Prostate gland (tissue), 2 donors: ENCODE results near the gene LCE1D. TPM values are rescaled to one million over a fixed set of nuclear protein-coding genes. Genes with fewer than 3 reads are reported as not detected.

Experiments used
- DNase-seq: peaks from one replicate; pipeline ENCODE4 v3.0.0-alpha.2; 2019; ENCODE audit warnings: low spot score
- H3K27ac ChIP-seq, 2 donors: fragments of 200-600 bp; sonication (generic); 2 replicates each; pipeline ENCODE4 v1.5.1; 2017 to 2019
- H3K27me3 ChIP-seq: fragments of 200-600 bp; sonication (generic); replicated peaks from 2 replicates; pipeline ENCODE4 v1.5.1; 2019; ENCODE audit not compliant: insufficient read depth
- H3K36me3 ChIP-seq, 2 donors: fragments of 200-600 bp; sonication (generic); 1 replicate in 1 of 2; 2 replicates in 1 of 2; pipeline versions ENCODE4 v1.5.1 to v1.8.1; 2017 to 2019
- H3K4me1 ChIP-seq: fragments of 200-600 bp; sonication (generic); replicated peaks from 2 replicates; pipeline ENCODE4 v1.5.1; 2019
- H3K4me3 ChIP-seq, 2 donors: fragments of 200-600 bp; sonication (generic); 2 replicates each; pipeline ENCODE4 v1.5.1; 2017 to 2019
- H3K9me3 ChIP-seq: fragments of 200-600 bp; sonication (generic); 2 replicates; pipeline ENCODE4 v1.5.1; 2017
- CTCF ChIP-seq, 4 experiments: fragments of 200-600 bp in 2 of 4; fragments of 450-650 bp in 2 of 4; sonication (generic) in 2 of 4; IDR thresholded peaks; 1 replicate in 3 of 4; 2 replicates in 1 of 4; pipeline ENCODE4 v1.5.1; 2016 to 2019; ENCODE audit warnings: antibody characterized with exemption in 4 of 4, mild to moderate bottlenecking in 2 of 4, moderate library complexity in 2 of 4
- POLR2A ChIP-seq: fragments of 450-650 bp; IDR thresholded peaks from one replicate; pipeline ENCODE4 v1.6.1; 2016; ENCODE audit warnings: antibody characterized with exemption, mild to moderate bottlenecking
- POLR2AphosphoS5 ChIP-seq: sonication (generic); formaldehyde crosslinking; IDR thresholded peaks from one replicate; pipeline ENCODE4 v1.6.1; 2017; ENCODE audit warnings: antibody characterized with exemption
- WGBS: methylation state at CpG from one replicate; pipeline ENCODE4 v1.1.5; 2018; 5-methylcytosine and 5-hydroxymethylcytosine counted together
- intact Hi-C: fragments of 100-400 bp; cut with DNase I; formaldehyde crosslinking; loops from one replicate; pipeline ENCODE4 v1.14.2; 2022
- total RNA-seq, 2 donors: library from RNA; depleted of rRNA; stranded (reverse); fragments of >200 nt; gene quantifications; one replicate each; pipeline ENCODE4 v1.1.0, GENCODE V29; 2016

Gene LCE1D
- total RNA-seq, 2 donors from 2014 or later, result not detected

DNA sequence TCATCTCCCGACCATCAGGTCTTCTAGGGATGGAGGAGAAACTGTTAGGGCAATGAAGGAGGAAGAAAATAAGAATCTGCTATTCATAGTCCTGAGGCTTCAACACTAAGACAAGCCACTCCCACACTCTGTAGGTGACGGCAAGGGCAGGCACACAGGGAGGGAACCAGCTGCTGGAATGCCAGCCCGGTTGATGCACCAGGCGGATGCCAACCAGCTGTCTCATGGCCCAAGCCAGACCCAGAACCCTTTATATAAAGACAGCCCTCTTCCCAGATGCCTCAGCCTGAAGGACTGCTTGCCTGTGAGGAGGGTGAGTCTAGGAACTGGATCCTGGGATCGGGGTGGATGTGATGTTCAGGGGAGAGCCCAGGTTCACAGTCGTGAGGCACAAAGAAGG lies 38.8 kb upstream of the LCE1D start, which contains the start of gene KPRP:
KPRP (plus strand) TSS at position 279 of the 400 bp plus-strand sequence. CDS start 1,564 bp downstream, outside the sequence.
- TF ChIP-seq CTCF (IDR thresholded peaks at IDR 0.05) (no peak), POLR2A (no peak), POLR2AphosphoS5 (no peak)
- Histone ChIP-seq H3K27ac (no peak within 1 kb of the TSS), H3K4me3 (no peak within 1 kb of the TSS), H3K9me3 (no peaks in the 10 kb centered on the region), H3K36me3 (no peaks in the 10 kb centered on the region), H3K27me3 (no peaks in the 10 kb centered on the region), H3K4me1 (no peaks in the 10 kb centered on the region)
- WGBS, result 55% methylated on average over 6 of the region's 6 CpGs
- intact Hi-C loops, result no loop called here
- no peak for DNase-seq

DNA sequence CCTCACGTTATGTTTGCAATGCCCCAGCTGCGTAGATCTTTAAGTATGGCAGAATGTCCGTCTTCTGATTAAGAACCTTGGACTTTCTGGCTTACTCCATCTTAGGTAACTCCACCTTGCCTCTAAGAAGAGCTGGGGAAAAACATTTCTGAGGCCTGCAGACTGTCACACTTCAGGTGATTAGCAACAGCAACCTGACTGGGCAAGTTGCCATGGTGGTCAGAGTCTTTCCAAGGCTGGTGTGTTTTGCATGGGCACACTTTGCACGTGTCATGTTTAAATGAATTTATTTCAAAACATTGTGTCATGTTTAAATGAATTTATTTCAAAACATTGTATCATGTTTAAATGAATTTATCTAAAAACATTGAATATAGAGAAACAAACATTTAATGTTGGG lies 37.9 kb upstream of the LCE1D start:
- no peak overlapping the region for H3K4me3 ChIP-seq
- WGBS, result 85% methylated on average over 4 of the region's 4 CpGs
- H3K27ac ChIP-seq, result no peak overlapping the region
- H3K27me3 ChIP-seq, result no peaks in the 10 kb centered on the region
- no peaks in the 10 kb centered on the region for H3K4me1 ChIP-seq
- intact Hi-C loops, result no loop called here
- TF ChIP-seq POLR2A (no peak), POLR2AphosphoS5 (no peak)
- no peaks in the 10 kb centered on the region for H3K36me3 ChIP-seq
- H3K9me3 ChIP-seq, result no peaks in the 10 kb centered on the region
- DNase-seq, result no peak

- intact Hi-C loops, result no loop called here
- Histone ChIP-seq H3K27ac (no peak overlapping the region), H3K36me3 (no peaks in the 10 kb centered on the region), H3K4me3 (no peak overlapping the region), H3K4me1 (no peaks in the 10 kb centered on the region), H3K27me3 (no peaks in the 10 kb centered on the region), H3K9me3 (no peaks in the 10 kb centered on the region)
- TF ChIP-seq CTCF (IDR thresholded peaks at IDR 0.05) (no peak), POLR2AphosphoS5 (no peak), POLR2A (no peak)
- DNase-seq, result no peak
- 71% methylated on average over 8 of the region's 8 CpGs for WGBS
Observed at GRCh38 chr1:152759453-152760173, 36.9 kb upstream of the LCE1D start.

DNA sequence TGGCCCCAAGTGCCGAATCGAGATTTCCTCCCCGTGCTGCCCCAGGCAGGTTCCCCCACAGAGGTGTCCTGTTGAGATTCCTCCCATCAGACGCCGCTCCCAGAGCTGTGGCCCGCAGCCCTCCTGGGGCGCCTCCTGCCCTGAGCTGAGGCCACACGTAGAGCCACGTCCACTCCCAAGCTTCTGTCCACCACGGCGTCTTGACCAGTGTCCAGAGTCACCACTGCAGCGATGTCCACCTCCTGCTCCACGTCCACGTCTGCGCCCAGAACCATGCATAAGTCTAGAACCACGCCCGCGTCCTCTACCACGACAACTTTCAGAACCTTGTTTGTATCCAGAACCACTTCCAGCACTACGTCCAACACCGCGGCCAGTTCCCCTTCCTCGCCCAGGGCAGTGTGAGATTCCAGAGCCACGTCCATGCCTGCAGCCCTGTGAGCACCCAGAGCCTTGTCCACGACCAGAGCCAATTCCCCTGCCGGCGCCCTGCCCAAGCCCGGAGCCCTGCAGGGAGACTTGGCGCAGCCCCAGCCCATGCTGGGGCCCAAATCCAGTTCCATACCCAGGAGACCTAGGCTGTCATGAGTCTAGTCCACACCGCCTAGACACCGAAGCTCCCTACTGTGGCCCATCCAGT lies 35.9 kb upstream of the LCE1D start:
- Histone ChIP-seq H3K4me3 (no peak overlapping the region), H3K9me3 (no peaks in the 10 kb centered on the region), H3K27me3 (no peaks in the 10 kb centered on the region), H3K27ac (no peak overlapping the region), H3K4me1 (no peaks in the 10 kb centered on the region), H3K36me3 (no peaks in the 10 kb centered on the region)
- no peak for DNase-seq
- 93% methylated on average over 31 of the region's 31 CpGs for WGBS
- TF ChIP-seq CTCF (IDR thresholded peaks at IDR 0.05), result no peak
- no peak for TF ChIP-seq POLR2AphosphoS5
- TF ChIP-seq POLR2A, result no peak
- intact Hi-C loops, result no loop called here

GRCh38 chr1:152761609-152762213 lies 34.8 kb upstream of the LCE1D start:
- no peaks in the 10 kb centered on the region for H3K27me3 ChIP-seq
- H3K36me3 ChIP-seq, result no peaks in the 10 kb centered on the region
- intact Hi-C loops, result no loop called here
- DNase-seq, result no peak
- no peaks in the 10 kb centered on the region for H3K4me1 ChIP-seq
- WGBS, result 39% methylated on average over 3 of the region's 3 CpGs
- H3K9me3 ChIP-seq, result no peaks in the 10 kb centered on the region
- no peak overlapping the region for H3K4me3 ChIP-seq
- no peak overlapping the region for H3K27ac ChIP-seq
- no peak for TF ChIP-seq POLR2A
- TF ChIP-seq POLR2AphosphoS5, result no peak
- no peak for TF ChIP-seq CTCF (IDR thresholded peaks at IDR 0.05)
